ENCODE measurements around the gene PODN. TPM values are rescaled to one million over a fixed set of nuclear protein-coding genes. Genes with fewer than 3 reads are reported as not detected.

PODN gene
- total and polyA plus RNA-seq, 2 experiments from 2014 or later: 3.9 to 9.2 TPM

GRCh38 chr1:53094533-53094919 is 32.5 kb downstream of the PODN start:
- 77% methylated on average over 12 of the region's 13 CpGs for WGBS (ENCODE audit: low lambda C conversion rate, missing lambda C conversion rate)
- H3K36me3 ChIP-seq (replicated peaks; ENCODE audit: insufficient read depth, low read depth): no peaks in the 10 kb centered on the region
- DNase-seq (ENCODE audit: low spot score): no peak
- no peak for TF ChIP-seq CTCF (IDR thresholded peaks at IDR 0.05; ENCODE audit: poor library complexity)
- no peak for TF ChIP-seq EZH2 (IDR thresholded peaks at IDR 0.05; ENCODE audit: borderline replicate concordance)
- TF ChIP-seq EZH2phosphoT487 (IDR thresholded peaks at IDR 0.05; ENCODE audit: low read depth, severe bottlenecking, unreplicated experiment): no peak
- no peaks in the 10 kb centered on the region for H3K9me3 ChIP-seq (ENCODE audit: low read depth)
- H2AFZ ChIP-seq: no peak overlapping the region
- H4K20me1 ChIP-seq (ENCODE audit: insufficient read depth, poor library complexity, severe bottlenecking): no peaks in the 10 kb centered on the region
- H3K27ac ChIP-seq: no peak overlapping the region
- no peaks in the 10 kb centered on the region for H3K27me3 ChIP-seq
- H3K9me2 ChIP-seq (replicated peaks; ENCODE audit: insufficient read depth): no peaks in the 10 kb centered on the region
- no peaks in the 10 kb centered on the region for H3K79me2 ChIP-seq
- no peak overlapping the region for H3K4me2 ChIP-seq
- no peak overlapping the region for H3K4me3 ChIP-seq
- peaks cover 5% of the 10 kb centered on the region for H3K4me1 ChIP-seq (ENCODE audit: insufficient read depth)

GRCh38 chr1:53104289-53104913 is 42.4 kb downstream of the PODN start:
- H3K4me3 ChIP-seq: no peak overlapping the region
- no peaks in the 10 kb centered on the region for H3K9me3 ChIP-seq (ENCODE audit: low read depth)
- H2AFZ ChIP-seq: no peak overlapping the region
- no peaks in the 10 kb centered on the region for H3K9me2 ChIP-seq (replicated peaks; ENCODE audit: insufficient read depth)
- peaks cover 3% of the 10 kb centered on the region for H3K27me3 ChIP-seq
- H3K27ac ChIP-seq: no peak overlapping the region
- no peaks in the 10 kb centered on the region for H3K36me3 ChIP-seq (replicated peaks; ENCODE audit: insufficient read depth, low read depth)
- H3K79me2 ChIP-seq: no peaks in the 10 kb centered on the region
- H4K20me1 ChIP-seq (ENCODE audit: insufficient read depth, poor library complexity, severe bottlenecking): no peaks in the 10 kb centered on the region
- H3K4me1 ChIP-seq (ENCODE audit: insufficient read depth): peaks cover 21% of the 10 kb centered on the region
- H3K4me2 ChIP-seq: no peak overlapping the region
- no peak for TF ChIP-seq CTCF (IDR thresholded peaks at IDR 0.05; ENCODE audit: poor library complexity)
- 70% methylated on average over 8 of the region's 8 CpGs for WGBS (ENCODE audit: low lambda C conversion rate, missing lambda C conversion rate)
- no peak for DNase-seq (ENCODE audit: low spot score)

GRCh38 chr1:53107090-53107489 is 45.1 kb downstream of the PODN start:
- Histone ChIP-seq H3K36me3 (replicated peaks; ENCODE audit: insufficient read depth, low read depth) (no peaks in the 10 kb centered on the region), H3K9me2 (replicated peaks; ENCODE audit: insufficient read depth) (no peaks in the 10 kb centered on the region), H3K4me2 (peak overlapping the region; percentile 19), H3K4me3 (no peak overlapping the region), H3K4me1 (ENCODE audit: insufficient read depth) (peaks cover 46% of the 10 kb centered on the region), H3K79me2 (no peaks in the 10 kb centered on the region), H3K27ac (peak overlapping the region; percentile 48), H3K27me3 (peaks cover 3% of the 10 kb centered on the region), H3K9me3 (ENCODE audit: low read depth) (no peaks in the 10 kb centered on the region), H2AFZ (no peak overlapping the region), H4K20me1 (ENCODE audit: insufficient read depth, poor library complexity, severe bottlenecking) (no peaks in the 10 kb centered on the region)
- TF ChIP-seq CTCF (IDR thresholded peaks at IDR 0.05; ENCODE audit: poor library complexity) (no peak), EZH2 (IDR thresholded peaks at IDR 0.05; ENCODE audit: borderline replicate concordance) (no peak), EZH2phosphoT487 (IDR thresholded peaks at IDR 0.05; ENCODE audit: low read depth, severe bottlenecking, unreplicated experiment) (no peak)
- 87% methylated on average over 7 of the region's 7 CpGs for WGBS (ENCODE audit: low lambda C conversion rate, missing lambda C conversion rate)
- no peak for DNase-seq (ENCODE audit: low spot score)

Measured in hepatocyte (in vitro differentiated cells).